SKM-1 (cell line): Measurements from ENCODE around the gene MACROD2.

Experiments used
- DNase-seq: peaks from one replicate; lab custom pipeline; 2025; ENCODE audit not compliant: unreplicated experiment; lab: John Stamatoyannopoulos, UW

MACROD2 gene

DNA sequence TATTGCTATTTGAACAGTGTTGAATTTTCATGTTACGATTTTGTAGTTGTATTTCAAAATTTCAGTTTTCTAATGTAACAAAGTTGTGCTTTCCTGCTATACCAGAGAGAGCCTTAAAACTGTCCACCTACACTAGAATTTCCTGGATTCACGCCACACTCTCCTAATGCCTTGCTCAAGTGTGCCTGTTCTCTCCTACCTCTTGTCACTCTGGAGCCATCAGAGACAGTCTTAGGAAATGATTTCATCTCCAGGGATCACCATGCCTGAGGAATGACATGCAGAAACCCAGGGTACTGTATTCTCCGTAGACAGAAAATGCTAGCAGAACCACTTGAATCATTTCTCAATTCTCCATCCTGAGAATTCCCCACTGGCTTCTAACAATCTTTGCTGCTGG lies 1910.3 kb downstream of the MACROD2 start:
- DNase-seq = no peak

DNA sequence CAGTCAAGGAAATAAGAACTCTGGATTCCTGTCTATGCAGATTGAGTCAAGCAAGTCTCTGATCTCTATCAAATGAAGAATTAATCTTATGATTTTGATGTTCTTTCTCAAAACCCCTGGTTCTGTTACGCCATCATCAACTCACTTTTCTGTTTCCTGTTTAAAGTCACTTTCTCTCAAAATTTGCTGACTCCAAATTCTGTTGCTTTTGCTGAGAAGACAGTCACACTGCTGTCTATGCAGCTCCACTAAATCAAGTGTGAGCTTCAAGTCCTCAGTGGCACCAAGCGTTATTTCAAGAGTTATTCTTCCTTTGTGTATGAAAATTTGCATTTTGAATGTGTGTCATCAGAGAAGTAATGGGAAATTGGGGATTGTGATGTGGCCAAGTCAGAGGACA lies 1914.7 kb downstream of the MACROD2 start:
- no peak for DNase-seq

DNA sequence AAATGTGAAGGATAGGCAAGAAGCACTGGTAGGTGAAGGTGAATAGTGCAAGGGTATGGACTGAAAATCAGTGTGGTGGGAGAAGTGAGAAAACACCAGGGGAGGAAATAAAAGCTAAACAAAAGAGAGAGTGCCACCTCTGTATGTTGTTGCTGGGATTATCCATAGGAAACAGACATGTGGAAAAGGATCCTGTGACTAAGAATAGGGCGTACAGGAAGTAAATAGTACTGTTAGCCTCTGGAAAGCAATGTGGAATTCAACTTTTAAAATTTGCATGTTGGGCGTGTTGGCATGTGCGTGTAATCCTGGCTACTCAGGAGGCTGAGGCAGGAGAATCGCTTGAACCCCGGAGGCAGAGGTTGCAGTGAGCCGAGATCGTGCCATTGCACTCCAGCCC lies 1916.3 kb downstream of the MACROD2 start:
- DNase-seq = no peak

- no peak for DNase-seq
Measured at GRCh38 chr20:15913391-15914025, 1918.2 kb downstream of the MACROD2 start.

- DNase-seq = no peak
Measured at GRCh38 chr20:15916623-15917022, 1921.3 kb downstream of the MACROD2 start.

DNA sequence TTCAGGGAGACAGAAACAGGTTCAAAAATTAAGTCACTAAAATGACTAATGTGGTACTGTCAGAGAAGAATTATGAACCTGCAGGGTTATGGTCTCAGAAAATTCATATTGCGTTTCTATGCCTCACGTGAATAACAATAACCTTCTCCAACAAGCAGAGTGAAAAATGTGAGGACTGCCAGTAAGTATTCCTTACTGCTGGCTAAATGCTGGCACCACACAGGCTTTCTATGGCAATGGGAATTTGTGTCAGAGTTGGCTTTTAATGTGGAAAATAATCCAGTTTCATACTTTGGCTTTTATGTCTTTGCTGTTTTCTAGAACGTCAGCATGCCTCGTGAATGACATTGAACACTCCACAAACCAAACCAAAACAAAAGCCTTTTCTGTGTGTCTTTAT lies 1922.0 kb downstream of the MACROD2 start:
- DNase-seq = no peak

- no peak for DNase-seq
Measured at GRCh38 chr20:15918631-15919030, 1923.3 kb downstream of the MACROD2 start.

DNA sequence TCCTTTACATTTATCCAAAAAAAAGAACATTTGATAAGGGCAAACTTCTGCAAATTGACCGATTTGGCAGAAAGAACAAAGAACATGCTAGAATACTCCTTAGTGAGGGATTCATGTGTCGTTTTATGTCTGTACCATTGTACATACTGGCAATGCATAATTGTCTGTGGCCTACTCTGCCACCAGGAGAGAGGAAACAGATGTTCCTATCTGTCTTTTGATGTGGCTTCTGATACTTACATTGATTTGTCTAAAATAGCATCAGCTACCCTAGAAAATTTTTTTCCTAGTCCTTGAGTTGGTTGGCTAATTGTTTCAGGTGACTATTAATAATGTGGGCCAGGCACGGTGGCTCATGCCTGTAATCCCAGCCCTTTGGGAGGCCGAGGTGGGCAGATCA lies 1923.8 kb downstream of the MACROD2 start:
- no peak for DNase-seq

- DNase-seq = no peak
Measured at GRCh38 chr20:15921930-15922329, 1926.6 kb downstream of the MACROD2 start.

- no peak for DNase-seq
Measured at GRCh38 chr20:15922556-15922955, 1927.2 kb downstream of the MACROD2 start.

DNA sequence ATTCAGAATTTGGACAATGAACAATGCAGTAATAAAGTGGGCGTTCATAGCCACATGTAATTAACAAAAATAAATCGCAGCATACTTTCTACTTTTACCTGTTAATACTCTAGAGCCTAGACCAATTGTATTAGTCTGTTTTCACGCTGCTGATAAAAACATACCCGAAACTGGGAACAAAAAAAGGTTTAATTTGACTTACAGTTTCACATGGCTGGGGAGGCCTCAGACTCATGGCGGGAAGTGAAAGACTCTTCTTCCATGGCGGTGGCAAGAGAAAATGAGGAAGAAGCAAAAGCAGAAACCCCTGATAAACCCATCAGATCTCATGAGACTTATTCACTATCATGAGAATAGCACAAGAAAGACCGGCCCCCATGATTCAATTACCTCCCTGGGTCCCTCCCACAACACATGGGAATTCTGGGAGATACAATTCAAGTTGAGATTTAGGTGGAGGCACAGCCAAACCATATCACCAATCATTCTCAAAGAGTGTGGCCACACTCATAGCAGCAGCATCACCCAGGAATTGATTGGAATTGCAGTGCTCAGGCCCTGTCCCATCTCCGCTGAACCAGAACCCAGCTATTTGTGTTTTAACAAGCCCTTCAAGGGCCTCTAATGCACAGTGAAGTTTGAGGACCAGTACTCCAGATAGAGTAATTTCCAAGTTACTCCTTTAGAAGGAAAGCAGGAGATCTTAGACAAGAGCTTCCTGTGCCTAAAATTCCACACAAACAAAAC lies 1927.9 kb downstream of the MACROD2 start:
- DNase-seq = no peak

- no peak for DNase-seq
Measured at GRCh38 chr20:15924556-15924955, 1929.2 kb downstream of the MACROD2 start.

GRCh38 chr20:15925376-15925775 lies 1930.1 kb downstream of the MACROD2 start:
- no peak for DNase-seq

DNA sequence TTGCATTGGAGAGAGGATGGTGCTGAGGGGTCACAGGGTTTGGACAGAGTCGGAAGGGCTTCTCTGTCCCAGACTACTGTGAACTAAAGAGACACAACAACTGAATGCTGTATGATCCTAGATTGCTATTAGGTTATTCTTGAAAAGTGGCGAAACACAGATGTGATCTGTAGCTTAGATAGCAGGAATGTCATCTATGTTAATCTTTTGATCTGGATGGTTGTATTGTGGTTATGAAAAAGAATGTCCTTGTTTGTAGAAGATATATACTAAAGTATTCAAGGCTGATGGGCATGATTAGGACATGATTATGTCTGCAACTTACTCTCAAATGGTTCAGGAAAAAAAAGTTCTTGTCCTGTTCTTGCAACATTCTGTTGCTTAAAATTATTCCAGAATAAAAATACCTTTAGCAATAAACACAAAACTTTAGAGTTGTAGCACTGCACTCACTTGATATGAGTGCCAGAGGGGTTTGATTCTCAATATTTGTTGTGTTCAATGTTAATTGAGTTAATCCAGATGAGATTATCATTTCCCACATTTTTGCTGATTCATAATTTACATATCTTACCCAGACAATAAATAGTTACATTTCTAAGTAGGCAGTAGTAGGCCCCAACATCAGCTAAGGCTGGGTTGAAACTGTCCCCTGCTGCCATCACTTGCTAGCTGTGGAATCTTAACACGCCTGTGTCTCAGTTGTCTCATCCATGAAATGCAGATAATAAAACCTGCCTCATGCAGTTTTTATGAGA lies 1932.8 kb downstream of the MACROD2 start:
- no peak for DNase-seq

DNA sequence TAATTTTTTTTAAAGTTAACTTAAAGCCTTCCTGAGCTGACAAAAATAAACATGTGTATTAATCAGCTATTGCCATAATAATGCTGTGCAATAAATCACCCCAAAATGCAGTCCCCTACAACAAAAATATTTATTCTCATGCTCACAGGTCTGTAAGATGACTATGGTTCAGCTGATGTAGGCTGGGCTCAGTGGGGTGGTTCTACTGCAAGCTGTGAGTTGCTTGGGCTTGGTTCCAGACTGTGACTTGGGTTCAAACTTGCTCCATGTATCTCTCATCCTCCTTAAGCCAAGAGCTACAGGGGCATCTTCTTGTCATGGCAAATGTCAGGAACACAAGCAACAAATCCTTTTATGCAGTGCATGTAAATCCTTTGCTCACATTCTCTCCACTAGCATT lies 1933.6 kb downstream of the MACROD2 start:
- DNase-seq = no peak

DNA sequence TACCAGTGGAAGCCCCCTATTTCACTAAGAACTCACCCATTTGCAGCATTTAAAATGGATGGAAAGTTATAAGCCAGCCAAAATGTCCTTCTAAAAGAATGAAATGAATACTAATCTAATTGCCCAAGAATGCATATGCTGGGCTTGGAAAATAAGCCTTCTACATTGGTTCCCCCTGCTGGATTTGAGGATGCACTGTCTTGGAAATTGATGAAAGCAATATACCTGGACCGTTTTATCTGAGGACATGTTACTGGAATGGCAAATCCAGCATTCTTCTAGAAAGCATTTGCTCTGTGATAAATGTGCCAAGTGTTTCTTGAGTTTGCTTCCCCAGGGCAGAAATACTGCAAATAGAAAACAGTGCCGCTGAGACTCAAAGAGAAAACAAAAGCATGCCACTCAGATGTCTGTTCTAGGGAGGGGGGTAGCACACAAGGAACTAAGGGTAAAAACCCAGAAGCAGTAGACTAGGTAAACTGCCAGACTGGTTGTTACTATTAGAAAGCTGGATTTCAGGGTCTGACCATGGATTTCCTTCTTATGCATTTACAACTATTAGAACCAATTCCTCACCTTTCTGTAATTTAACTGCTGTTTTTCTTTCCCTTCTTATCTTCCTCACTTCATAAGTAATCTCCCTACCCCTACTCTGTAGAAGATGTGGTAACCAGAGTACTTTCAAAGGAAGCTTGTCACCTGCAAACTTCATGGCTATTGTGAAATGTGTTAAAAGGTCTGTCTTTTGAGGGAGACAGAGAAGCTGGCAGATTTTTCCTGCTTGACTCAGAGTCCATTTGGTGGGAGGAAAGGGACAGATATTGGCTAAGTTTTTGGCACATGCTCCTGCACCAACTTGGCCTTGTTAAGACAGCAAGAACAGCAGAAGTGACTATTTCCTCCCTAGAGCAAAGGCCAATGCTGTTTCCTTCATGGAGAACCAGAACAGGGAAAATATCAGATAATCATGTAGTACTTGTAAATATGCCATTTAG lies 1935.3 kb downstream of the MACROD2 start:
- DNase-seq = no peak

- no peak for DNase-seq
Measured at GRCh38 chr20:15931897-15932296, 1936.6 kb downstream of the MACROD2 start.

DNA sequence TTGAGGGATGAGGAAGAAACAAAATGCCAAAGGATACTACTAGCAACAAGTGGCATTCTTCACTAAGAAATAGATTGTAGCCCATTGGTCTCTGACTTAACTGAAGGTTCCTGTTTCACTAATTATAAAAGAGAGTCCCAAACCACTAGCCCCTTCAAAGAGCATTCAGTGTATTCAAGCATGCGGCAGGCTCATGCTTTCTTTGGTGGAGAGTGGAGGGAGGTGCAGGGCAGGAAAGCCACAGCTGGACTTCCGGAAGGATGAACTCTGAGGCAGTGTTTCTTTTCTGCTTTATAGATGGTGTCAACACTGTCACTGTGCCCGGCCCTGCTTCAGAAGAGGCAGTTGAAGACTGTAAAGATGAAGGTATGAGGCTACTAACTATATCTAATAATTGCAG lies 1941.9 kb downstream of the MACROD2 start:
- DNase-seq = no peak

DNA sequence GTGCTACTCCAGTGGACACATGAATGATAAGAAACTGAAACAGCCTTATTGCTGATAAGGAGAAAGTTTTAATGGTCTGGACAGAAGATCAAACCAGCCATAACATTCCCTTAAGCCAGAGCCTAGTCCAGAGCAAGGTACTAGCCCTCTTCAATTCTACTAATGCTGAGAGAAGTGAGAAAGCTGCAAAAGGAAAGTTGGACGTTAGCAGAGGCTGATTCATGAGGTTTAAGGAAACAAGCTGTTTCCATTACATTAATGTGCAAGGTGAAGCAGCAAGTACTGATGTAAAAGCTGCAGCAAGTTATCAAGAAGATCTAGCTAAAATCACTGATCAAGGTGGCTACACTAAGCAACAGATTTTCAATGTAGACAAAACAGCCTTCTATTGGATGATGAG lies 1943.5 kb downstream of the MACROD2 start:
- DNase-seq = no peak

DNA sequence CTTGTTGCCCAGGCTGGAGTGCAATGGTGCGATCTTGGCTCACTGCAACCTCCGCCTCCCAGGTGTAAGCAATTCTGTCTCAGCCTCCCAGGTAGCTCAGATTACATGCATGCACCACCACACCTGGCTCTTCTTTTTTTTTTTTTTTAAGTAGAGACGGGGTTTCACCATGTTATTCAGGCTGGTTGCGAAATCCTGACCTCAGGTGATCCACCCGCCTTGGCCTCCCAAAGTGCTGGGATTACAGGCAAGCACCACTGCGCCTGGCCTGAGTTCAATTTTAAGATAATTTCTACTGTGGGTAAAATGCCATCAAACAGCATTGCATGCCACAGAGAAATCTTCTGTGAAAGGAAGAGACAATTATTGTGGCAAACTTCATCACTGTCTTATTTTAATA lies 1944.8 kb downstream of the MACROD2 start:
- DNase-seq = no peak

GRCh38 chr20:15942130-15942529 lies 1946.8 kb downstream of the MACROD2 start:
- DNase-seq = no peak
